ENCODE measurements around the gene MYZAP. TPM values are rescaled to one million over a fixed set of nuclear protein-coding genes. Genes with fewer than 3 reads are reported as not detected.

Gene MYZAP
- total RNA-seq, 1 experiment from 2014 or later = 5.9 TPM

DNA sequence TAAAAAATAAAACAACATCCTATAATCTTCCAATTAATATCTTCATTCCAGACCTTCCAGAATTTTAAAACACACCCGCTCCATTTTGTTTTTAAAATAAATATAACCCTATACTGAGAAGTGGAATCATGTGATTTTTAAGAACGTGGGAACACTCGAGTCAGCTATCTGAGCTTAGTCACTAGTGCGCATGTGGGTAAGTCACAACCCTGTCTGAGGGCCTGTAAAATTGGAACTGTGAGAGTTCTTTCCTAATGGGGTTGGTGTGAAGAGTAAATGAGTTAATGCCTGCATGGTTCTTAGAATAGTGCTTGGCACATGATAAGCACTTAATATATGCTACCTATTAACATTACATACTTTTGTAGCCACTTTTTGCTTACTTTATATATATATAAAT, 95.0 kb downstream of the MYZAP start:
- no peak overlapping the region for H3K4me2 ChIP-seq
- no TSS peak for BruUV-seq (replicated peaks)
- no peak for TF ChIP-seq EZH2 (IDR thresholded peaks at IDR 0.05; ENCODE audit: low read depth)
- TF ChIP-seq, protein P1, sequence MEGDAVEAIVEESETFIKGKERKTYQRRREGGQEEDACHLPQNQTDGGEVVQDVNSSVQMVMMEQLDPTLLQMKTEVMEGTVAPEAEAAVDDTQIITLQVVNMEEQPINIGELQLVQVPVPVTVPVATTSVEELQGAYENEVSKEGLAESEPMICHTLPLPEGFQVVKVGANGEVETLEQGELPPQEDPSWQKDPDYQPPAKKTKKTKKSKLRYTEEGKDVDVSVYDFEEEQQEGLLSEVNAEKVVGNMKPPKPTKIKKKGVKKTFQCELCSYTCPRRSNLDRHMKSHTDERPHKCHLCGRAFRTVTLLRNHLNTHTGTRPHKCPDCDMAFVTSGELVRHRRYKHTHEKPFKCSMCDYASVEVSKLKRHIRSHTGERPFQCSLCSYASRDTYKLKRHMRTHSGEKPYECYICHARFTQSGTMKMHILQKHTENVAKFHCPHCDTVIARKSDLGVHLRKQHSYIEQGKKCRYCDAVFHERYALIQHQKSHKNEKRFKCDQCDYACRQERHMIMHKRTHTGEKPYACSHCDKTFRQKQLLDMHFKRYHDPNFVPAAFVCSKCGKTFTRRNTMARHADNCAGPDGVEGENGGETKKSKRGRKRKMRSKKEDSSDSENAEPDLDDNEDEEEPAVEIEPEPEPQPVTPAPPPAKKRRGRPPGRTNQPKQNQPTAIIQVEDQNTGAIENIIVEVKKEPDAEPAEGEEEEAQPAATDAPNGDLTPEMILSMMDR (conservative IDR thresholded peaks at IDR 0.05) = no peak
- no peak overlapping the region for H2AFZ ChIP-seq
- H4K20me1 ChIP-seq (ENCODE audit: insufficient read depth) = no peaks in the 10 kb centered on the region
- H3F3A ChIP-seq (ENCODE audit: insufficient read depth, low read depth) = no peaks in the 10 kb centered on the region
- intact Hi-C loops (cut with micrococcal nuclease; ENCODE audit: unreplicated experiment) = no loop called here
- H3K4me3 ChIP-seq = no peak overlapping the region
- H3K79me2 ChIP-seq (ENCODE audit: low read depth) = no peaks in the 10 kb centered on the region
- no peak overlapping the region for H3K27ac ChIP-seq
- DNase-seq = no peak
- H3K9me2 ChIP-seq (ENCODE audit: insufficient read depth) = no peaks in the 10 kb centered on the region
- H3K36me3 ChIP-seq (ENCODE audit: low read depth) = no peaks in the 10 kb centered on the region
- POLR2A ChIA-PET (ENCODE audit: unreplicated experiment) = interaction anchor here (0.6 kb wide), 1 partner anchor 23 kb away, joined by 7 read pairs; no protein-coding TSS in a partner anchor
- no peaks in the 10 kb centered on the region for H3K9me3 ChIP-seq (ENCODE audit: insufficient read depth, low read depth)
- CTCF ChIA-PET = no interaction called here
- no peaks in the 10 kb centered on the region for H3K4me1 ChIP-seq (replicated peaks; ENCODE audit: insufficient read depth)
- H3K27me3 ChIP-seq (ENCODE audit: insufficient read depth, low read depth) = no peaks in the 10 kb centered on the region

DNA sequence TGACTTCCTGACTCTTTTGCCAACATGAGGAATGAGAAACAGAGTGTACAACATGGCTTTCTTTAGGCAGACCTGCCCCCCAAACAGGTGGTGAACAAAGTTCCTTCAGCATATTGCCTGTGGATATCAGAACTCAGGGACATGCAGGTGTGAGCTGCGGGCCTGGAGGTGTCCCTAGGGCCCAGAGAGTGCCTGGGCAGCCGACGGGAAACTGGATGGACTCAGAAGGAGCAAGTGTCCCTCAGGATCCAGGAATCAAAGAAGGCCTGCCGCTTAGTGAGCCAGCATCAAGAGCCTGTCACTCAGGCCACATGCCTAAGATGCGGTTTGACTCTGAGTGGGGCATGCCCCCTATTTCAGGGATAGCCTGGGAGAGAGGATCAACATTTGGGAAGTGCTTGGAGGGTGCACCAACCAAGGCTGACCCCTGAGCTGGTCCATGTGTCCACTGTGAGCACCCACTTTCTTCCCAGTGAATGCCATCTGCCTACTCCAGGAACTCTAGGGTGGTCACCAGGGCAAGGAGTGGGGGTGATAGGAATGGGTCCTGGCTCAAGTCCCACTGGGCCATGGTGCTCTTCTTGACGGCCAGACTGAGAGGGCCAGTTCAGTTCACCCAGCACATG, 98.8 kb downstream of the MYZAP start:
- no TSS peak for BruUV-seq (replicated peaks)
- DNase-seq = no peak

DNA sequence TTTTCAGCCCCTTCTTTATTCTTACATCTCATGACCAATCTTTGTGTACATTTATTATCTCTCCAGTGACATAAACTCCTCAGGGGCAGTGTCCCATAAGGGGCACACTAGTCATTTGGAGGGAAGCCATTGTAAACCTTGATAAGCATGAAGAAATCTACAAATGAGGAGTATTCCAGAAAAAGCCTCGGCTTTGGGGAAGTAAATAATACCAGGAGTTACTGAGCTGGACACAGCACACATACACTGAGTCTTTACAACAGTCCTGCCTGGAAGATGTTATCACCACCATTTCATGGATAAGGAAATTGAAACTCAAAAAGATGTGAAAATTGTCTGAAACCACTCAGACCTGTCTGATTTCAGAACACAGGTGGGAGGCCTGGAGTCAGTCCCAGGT, 99.4 kb downstream of the MYZAP start:
- no peaks in the 10 kb centered on the region for H3K36me3 ChIP-seq (ENCODE audit: low read depth)
- no peaks in the 10 kb centered on the region for H3K27me3 ChIP-seq (ENCODE audit: insufficient read depth, low read depth)
- no peaks in the 10 kb centered on the region for H3F3A ChIP-seq (ENCODE audit: insufficient read depth, low read depth)
- POLR2A ChIA-PET (ENCODE audit: unreplicated experiment) = no interaction called here
- no peak for DNase-seq
- H3K4me3 ChIP-seq = no peak overlapping the region
- H3K4me2 ChIP-seq = no peak overlapping the region
- H4K20me1 ChIP-seq (ENCODE audit: insufficient read depth) = no peaks in the 10 kb centered on the region
- no TSS peak for BruUV-seq (replicated peaks)
- no peaks in the 10 kb centered on the region for H3K4me1 ChIP-seq (replicated peaks; ENCODE audit: insufficient read depth)
- CTCF ChIA-PET = no interaction called here
- no peaks in the 10 kb centered on the region for H3K9me3 ChIP-seq (ENCODE audit: insufficient read depth, low read depth)
- H3K9me2 ChIP-seq (ENCODE audit: insufficient read depth) = no peaks in the 10 kb centered on the region
- H3K27ac ChIP-seq = no peak overlapping the region
- H2AFZ ChIP-seq = no peak overlapping the region
- intact Hi-C loops (cut with micrococcal nuclease; ENCODE audit: unreplicated experiment) = no loop called here
- TF ChIP-seq EZH2 (IDR thresholded peaks at IDR 0.05; ENCODE audit: low read depth) = no peak
- TF ChIP-seq, protein P1 (conservative IDR thresholded peaks at IDR 0.05) = no peak
- no peaks in the 10 kb centered on the region for H3K79me2 ChIP-seq (ENCODE audit: low read depth)

More for the DNA sequence above, 98.8 kb downstream of the MYZAP start:
- Histone ChIP-seq H3K9me3 (ENCODE audit: insufficient read depth, low read depth) (no peaks in the 10 kb centered on the region), H3K9me2 (ENCODE audit: insufficient read depth) (no peaks in the 10 kb centered on the region), H3K79me2 (ENCODE audit: low read depth) (no peaks in the 10 kb centered on the region), H3K27ac (no peak overlapping the region), H3K4me3 (no peak overlapping the region), H3K4me2 (no peak overlapping the region), H4K20me1 (ENCODE audit: insufficient read depth) (no peaks in the 10 kb centered on the region), H3K27me3 (ENCODE audit: insufficient read depth, low read depth) (no peaks in the 10 kb centered on the region), H3K4me1 (replicated peaks; ENCODE audit: insufficient read depth) (no peaks in the 10 kb centered on the region), H2AFZ (no peak overlapping the region), H3F3A (ENCODE audit: insufficient read depth, low read depth) (no peaks in the 10 kb centered on the region), H3K36me3 (ENCODE audit: low read depth) (no peaks in the 10 kb centered on the region)
- intact Hi-C loops (cut with micrococcal nuclease; ENCODE audit: unreplicated experiment) = no loop called here
- POLR2A ChIA-PET (ENCODE audit: unreplicated experiment) = no interaction called here
- TF ChIP-seq, protein P1 (conservative IDR thresholded peaks at IDR 0.05) = no peak
- TF ChIP-seq EZH2 (IDR thresholded peaks at IDR 0.05; ENCODE audit: low read depth) = no peak
- CTCF ChIA-PET = no interaction called here

All from PC-9 (cell line).